HG02970 (cell line): ENCODE results near the gene HTR1D.
"Not testable (repeated sequence)": the region's sequence is repeated elsewhere in the genome, so short reads cannot be mapped to it uniquely, and the experiment has no call there.

Source experiments
- ATAC-seq: cut with Tn5 transposase; IDR thresholded peaks from one replicate; pipeline ENCODE4 v1.9.1; 2021; ENCODE audit warnings: mild to moderate bottlenecking, moderate library complexity, moderate number of reproducible peaks; ENCODE audit not compliant: unreplicated experiment, low FRiP score

HTR1D gene

GRCh38 chr1:23217421-23218115 lies at the start of gene HTR1D:
Gene HTR1D (minus strand): TSS chr1:23217502. CDS start chr1:23194219, 23,283 bp downstream.
- ATAC-seq, result no peak

GRCh38 chr1:23263380-23263887 lies 46.1 kb upstream of the HTR1D start:
- ATAC-seq, result no peak

- not testable (repeated sequence) for ATAC-seq
Observed at GRCh38 chr1:23258082-23258481, 40.8 kb upstream of the HTR1D start.

- ATAC-seq, result not testable (repeated sequence)
Observed at GRCh38 chr1:23257371-23257770, 40.1 kb upstream of the HTR1D start.

GRCh38 chr1:23254584-23254983 lies 37.3 kb upstream of the HTR1D start:
- no peak for ATAC-seq

GRCh38 chr1:23251812-23252211 lies 34.5 kb upstream of the HTR1D start:
- ATAC-seq, result no peak

GRCh38 chr1:23249787-23250454 lies 32.6 kb upstream of the HTR1D start:
- no peak for ATAC-seq

- ATAC-seq, result no peak
Observed at GRCh38 chr1:23247276-23247675, 30.0 kb upstream of the HTR1D start.

GRCh38 chr1:23246274-23246673 lies 29.0 kb upstream of the HTR1D start:
- ATAC-seq, result no peak

- no peak for ATAC-seq
Observed at GRCh38 chr1:23244256-23244761, 27.0 kb upstream of the HTR1D start.

- ATAC-seq, result no peak
Observed at GRCh38 chr1:23242414-23242813, 25.1 kb upstream of the HTR1D start.

GRCh38 chr1:23239638-23240295 lies 22.5 kb upstream of the HTR1D start:
- no peak for ATAC-seq

GRCh38 chr1:23238565-23238964 lies 21.3 kb upstream of the HTR1D start:
- ATAC-seq, result no peak

- no peak for ATAC-seq
Observed at GRCh38 chr1:23237508-23237907, 20.2 kb upstream of the HTR1D start.

- no peak for ATAC-seq
Observed at GRCh38 chr1:23227806-23228205, 10.5 kb upstream of the HTR1D start.

GRCh38 chr1:23224739-23225648 lies 7.7 kb upstream of the HTR1D start:
- no peak for ATAC-seq

- not testable (repeated sequence) for ATAC-seq
Observed at GRCh38 chr1:23223963-23224362, 6.7 kb upstream of the HTR1D start.

- ATAC-seq, result not testable (repeated sequence)
Observed at GRCh38 chr1:23223490-23223951, 6.2 kb upstream of the HTR1D start.

- no peak for ATAC-seq
Observed at GRCh38 chr1:23222742-23223141, 5.4 kb upstream of the HTR1D start.

GRCh38 chr1:23222331-23222730 lies 5.0 kb upstream of the HTR1D start:
- ATAC-seq, result no peak
